Measurements from ENCODE around the gene CCS.

- no peak for TF ChIP-seq CTCF (conservative IDR thresholded peaks at IDR 0.05)
- TF ChIP-seq EZH2 (IDR thresholded peaks at IDR 0.05; ENCODE audit: low read depth) = no peak
Measured at GRCh38 chr11:66631883-66632282, 38.9 kb downstream of the CCS start.
